WTC11 (cell line): Measurements from ENCODE around the gene PTPRN2. TPM values are rescaled to one million over a fixed set of nuclear protein-coding genes. Genes with fewer than 3 reads are reported as not detected.

Source experiments
- ATAC-seq: fragments of 200-7000 bp; cut with Tn5 transposase; 2 replicates; pipeline ENCODE4 v1.10.0; 2021; ENCODE audit warnings: mild to moderate bottlenecking, moderate library complexity
- CTCF ChIA-PET: fragments of 300-600 bp; sonication (Branson Sonifier 250); formaldehyde crosslinking; loops from one replicate; lab custom pipeline; 2021; ENCODE audit warnings: antibody characterized with exemption; lab: Charles Lee
- POLR2A ChIA-PET: fragments of 350-600 bp; sonication (Branson Sonifier 250); formaldehyde crosslinking; loops from one replicate; lab custom pipeline; 2021; ENCODE audit warnings: antibody characterized with exemption; lab: Charles Lee
- DNase-seq: peaks from one replicate; pipeline ENCODE4 v3.0.0; 2021; ENCODE audit warnings: low spot score
- H3K27ac Mint-ChIP-seq: 2 replicates; pipeline ENCODE4 v1.8.0; 2021; ENCODE audit warnings: mixed read lengths
- H3K27me3 Mint-ChIP-seq: 2 replicates; pipeline ENCODE4 v1.8.0; 2021; ENCODE audit warnings: low read depth, mild to moderate bottlenecking, moderate library complexity, mixed read lengths
- H3K36me3 Mint-ChIP-seq: 2 replicates; pipeline ENCODE4 v1.8.0; 2021; ENCODE audit warnings: mixed read lengths
- H3K4me1 Mint-ChIP-seq: 2 replicates; pipeline ENCODE4 v1.8.0; 2022; ENCODE audit warnings: mixed read lengths
- H3K4me3 Mint-ChIP-seq: 2 replicates; pipeline ENCODE4 v1.8.0; 2021; ENCODE audit warnings: mild to moderate bottlenecking, moderate library complexity, mixed read lengths
- H3K9me3 Mint-ChIP-seq: 2 replicates; pipeline ENCODE4 v1.8.0; 2021; ENCODE audit warnings: mixed read lengths
- ATF1 ChIP-seq: sonication (generic); formaldehyde crosslinking; IDR thresholded peaks from 2 replicates; pipeline ENCODE4 v1.8.1; 2023; ENCODE audit warnings: mild to moderate bottlenecking, moderate library complexity, missing genetic modification reagents
- CREM ChIP-seq: sonication (generic); formaldehyde crosslinking; IDR thresholded peaks from 2 replicates; pipeline ENCODE4 v1.8.1; 2022; ENCODE audit warnings: mild to moderate bottlenecking, missing genetic modification reagents, moderate library complexity
- ETV6 ChIP-seq: sonication (generic); formaldehyde crosslinking; IDR thresholded peaks from 2 replicates; pipeline ENCODE4 v1.8.1; 2022; ENCODE audit warnings: mild to moderate bottlenecking, missing genetic modification reagents
- FOXP1 ChIP-seq: sonication (generic); formaldehyde crosslinking; IDR thresholded peaks from 2 replicates; pipeline ENCODE4 v1.8.0; 2022; ENCODE audit warnings: missing genetic modification reagents, mild to moderate bottlenecking, moderate library complexity, borderline replicate concordance
- GABPB1 ChIP-seq: sonication (generic); formaldehyde crosslinking; IDR thresholded peaks from 2 replicates; pipeline ENCODE4 v1.8.1; 2023; ENCODE audit warnings: mild to moderate bottlenecking, missing genetic modification reagents
- GRHL2 ChIP-seq: fragments of 250-450 bp; sonication (Bioruptor Pico); IDR thresholded peaks from 2 replicates; pipeline ENCODE4 v1.8.0; 2022; ENCODE audit warnings: mild to moderate bottlenecking, moderate library complexity; ENCODE audit not compliant: insufficient replicate concordance, severe bottlenecking
- GTF2I ChIP-seq: fragments of 250-450 bp; sonication (Bioruptor Pico); conservative IDR thresholded peaks from 2 replicates; pipeline ENCODE4 v1.4.0; 2021; ENCODE audit warnings: mild to moderate bottlenecking
- HMGA2 ChIP-seq: fragments of 250-450 bp; sonication (Bioruptor Pico); IDR thresholded peaks from 2 replicates; pipeline ENCODE4 v1.4.0; 2021; ENCODE audit warnings: mild to moderate bottlenecking, moderate library complexity
- HMGXB4 ChIP-seq: sonication (generic); formaldehyde crosslinking; IDR thresholded peaks from 2 replicates; pipeline ENCODE4 v1.8.1; 2023; ENCODE audit warnings: mild to moderate bottlenecking, moderate library complexity, missing genetic modification reagents
- NFE2L1 ChIP-seq: sonication (generic); formaldehyde crosslinking; IDR thresholded peaks from 2 replicates; pipeline ENCODE4 v1.8.1; 2023; ENCODE audit warnings: missing genetic modification reagents
- NR2C2 ChIP-seq: sonication (generic); formaldehyde crosslinking; IDR thresholded peaks from 2 replicates; pipeline ENCODE4 v1.8.0; 2022; ENCODE audit warnings: mild to moderate bottlenecking, missing genetic modification reagents
- RELA ChIP-seq: sonication (generic); formaldehyde crosslinking; IDR thresholded peaks from 2 replicates; pipeline ENCODE4 v1.8.1; 2022; ENCODE audit warnings: missing genetic modification reagents, mild to moderate bottlenecking, borderline replicate concordance
- RORB ChIP-seq: fragments of 250-450 bp; sonication (Bioruptor Pico); IDR thresholded peaks from 2 replicates; pipeline ENCODE4 v1.9.0; 2021; ENCODE audit warnings: mild to moderate bottlenecking
- SMAD3 ChIP-seq: sonication (generic); formaldehyde crosslinking; IDR thresholded peaks from 2 replicates; pipeline ENCODE4 v1.8.0; 2022; ENCODE audit warnings: missing genetic modification reagents, mild to moderate bottlenecking, borderline replicate concordance
- SOX15 ChIP-seq: fragments of 250-450 bp; sonication (Bioruptor Pico); IDR thresholded peaks from 2 replicates; pipeline ENCODE4 v1.9.0; 2021; ENCODE audit warnings: mild to moderate bottlenecking
- SP1 ChIP-seq: sonication (generic); formaldehyde crosslinking; conservative IDR thresholded peaks from 2 replicates; pipeline ENCODE4 v1.8.1; 2022; ENCODE audit warnings: missing genetic modification reagents
- TCF7 ChIP-seq: sonication (generic); formaldehyde crosslinking; IDR thresholded peaks from 2 replicates; pipeline ENCODE4 v1.8.0; 2022; ENCODE audit warnings: mild to moderate bottlenecking, low read depth, missing genetic modification reagents, moderate library complexity
- TEAD1 ChIP-seq: sonication (generic); formaldehyde crosslinking; IDR thresholded peaks from 2 replicates; pipeline ENCODE4 v1.8.0; 2022; ENCODE audit warnings: mild to moderate bottlenecking, missing genetic modification reagents
- TEAD4 ChIP-seq: sonication (generic); formaldehyde crosslinking; IDR thresholded peaks from 2 replicates; pipeline ENCODE4 v1.8.0; 2022; ENCODE audit warnings: mild to moderate bottlenecking, missing genetic modification reagents
- ZNF121 ChIP-seq: sonication (generic); formaldehyde crosslinking; IDR thresholded peaks from 2 replicates; pipeline ENCODE4 v1.8.0; 2023; ENCODE audit warnings: missing genetic modification reagents
- ZNF219 ChIP-seq: sonication (generic); formaldehyde crosslinking; IDR thresholded peaks from 2 replicates; pipeline ENCODE4 v1.8.0; 2023; ENCODE audit warnings: missing genetic modification reagents, mild to moderate bottlenecking, borderline replicate concordance
- ZNF416 ChIP-seq: fragments of 250-450 bp; sonication (Bioruptor Pico); IDR thresholded peaks from 2 replicates; pipeline ENCODE4 v1.9.0; 2021; ENCODE audit warnings: mild to moderate bottlenecking, inconsistent platforms
- total RNA-seq: library from RNA; stranded (reverse); gene quantifications from 3 replicates; pipeline ENCODE4 v1.2.3, GENCODE V29; 2021
- TF ChIP-seq, protein P1 (sequence below): sonication (generic); formaldehyde crosslinking; IDR thresholded peaks from 2 replicates; pipeline ENCODE4 v1.8.1; 2022; ENCODE audit warnings: missing genetic modification reagents, borderline replicate concordance
- TF ChIP-seq, protein P2 (sequence below): sonication (generic); formaldehyde crosslinking; IDR thresholded peaks from 2 replicates; pipeline ENCODE4 v1.8.0; 2022; ENCODE audit warnings: mild to moderate bottlenecking, missing genetic modification reagents
- TF ChIP-seq, protein P3 (sequence below): fragments of 250-450 bp; sonication (Bioruptor Pico); conservative IDR thresholded peaks from 2 replicates; pipeline ENCODE4 v1.9.0; 2021; ENCODE audit warnings: mild to moderate bottlenecking
- TF ChIP-seq, protein P4 (sequence below): fragments of 200-600 bp; IDR thresholded peaks from 2 replicates; pipeline ENCODE4 v1.8.0; 2022; ENCODE audit warnings: antibody characterized with exemption
- TF ChIP-seq, protein P5 (sequence below): sonication (generic); formaldehyde crosslinking; IDR thresholded peaks from 2 replicates; pipeline ENCODE4 v1.8.0; 2023; ENCODE audit warnings: missing genetic modification reagents
- TF ChIP-seq, protein P6 (sequence below): sonication (generic); formaldehyde crosslinking; conservative IDR thresholded peaks from 2 replicates; pipeline ENCODE4 v1.8.1; 2022; ENCODE audit warnings: mild to moderate bottlenecking, missing genetic modification reagents

Gene PTPRN2
- total RNA-seq, 1 experiment from 2014 or later = 4.7 TPM

GRCh38 chr7:158541346-158542010 lies 46.1 kb downstream of the PTPRN2 start:
- Mint-ChIP-seq H3K27me3 (no peaks in the 10 kb centered on the region), H3K9me3 (peaks cover 1% of the 10 kb centered on the region; the same call in 1 of the 2 replicates), H3K36me3 (no peaks in the 10 kb centered on the region), H3K4me1 (peaks cover 18% of the 10 kb centered on the region), H3K27ac (no peak overlapping the region), H3K4me3 (no peak overlapping the region)
- peak; percentile 25; the same call in 1 of the 2 replicates for ATAC-seq
- ChIA-PET CTCF (interaction anchor here (0.7 to 1.3 kb wide), 2 partner anchors 31 to 145 kb away, joined by 3 to 4 read pairs; no protein-coding TSS in a partner anchor), POLR2A (no interaction called here)
- DNase-seq = no peak
- TF ChIP-seq GTF2I (CRISPR knock-in tag) (no peak), GABPB1 (CRISPR knock-in tag) (no peak), ZNF219 (CRISPR knock-in tag) (no peak), TEAD4 (CRISPR knock-in tag) (no peak), GRHL2 (CRISPR knock-in tag) (no peak), RELA (no peak), CREM (CRISPR knock-in tag) (no peak), NR2C2 (no peak), ZNF121 (CRISPR knock-in tag) (no peak), ETV6 (CRISPR knock-in tag) (no peak), SOX15 (no peak), NFE2L1 (CRISPR knock-in tag) (no peak), RORB (no peak)
- TF ChIP-seq, protein P1, sequence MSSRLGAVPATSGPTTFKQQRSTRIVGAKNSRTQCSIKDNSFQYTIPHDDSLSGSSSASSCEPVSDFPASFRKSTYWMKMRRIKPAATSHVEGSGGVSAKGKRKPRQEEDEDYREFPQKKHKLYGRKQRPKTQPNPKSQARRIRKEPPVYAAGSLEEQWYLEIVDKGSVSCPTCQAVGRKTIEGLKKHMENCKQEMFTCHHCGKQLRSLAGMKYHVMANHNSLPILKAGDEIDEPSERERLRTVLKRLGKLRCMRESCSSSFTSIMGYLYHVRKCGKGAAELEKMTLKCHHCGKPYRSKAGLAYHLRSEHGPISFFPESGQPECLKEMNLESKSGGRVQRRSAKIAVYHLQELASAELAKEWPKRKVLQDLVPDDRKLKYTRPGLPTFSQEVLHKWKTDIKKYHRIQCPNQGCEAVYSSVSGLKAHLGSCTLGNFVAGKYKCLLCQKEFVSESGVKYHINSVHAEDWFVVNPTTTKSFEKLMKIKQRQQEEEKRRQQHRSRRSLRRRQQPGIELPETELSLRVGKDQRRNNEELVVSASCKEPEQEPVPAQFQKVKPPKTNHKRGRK (CRISPR knock-in tag) = no peak
- TF ChIP-seq, protein P2, sequence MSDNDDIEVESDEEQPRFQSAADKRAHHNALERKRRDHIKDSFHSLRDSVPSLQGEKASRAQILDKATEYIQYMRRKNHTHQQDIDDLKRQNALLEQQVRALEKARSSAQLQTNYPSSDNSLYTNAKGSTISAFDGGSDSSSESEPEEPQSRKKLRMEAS = no peak
- TF ChIP-seq, protein P3, sequence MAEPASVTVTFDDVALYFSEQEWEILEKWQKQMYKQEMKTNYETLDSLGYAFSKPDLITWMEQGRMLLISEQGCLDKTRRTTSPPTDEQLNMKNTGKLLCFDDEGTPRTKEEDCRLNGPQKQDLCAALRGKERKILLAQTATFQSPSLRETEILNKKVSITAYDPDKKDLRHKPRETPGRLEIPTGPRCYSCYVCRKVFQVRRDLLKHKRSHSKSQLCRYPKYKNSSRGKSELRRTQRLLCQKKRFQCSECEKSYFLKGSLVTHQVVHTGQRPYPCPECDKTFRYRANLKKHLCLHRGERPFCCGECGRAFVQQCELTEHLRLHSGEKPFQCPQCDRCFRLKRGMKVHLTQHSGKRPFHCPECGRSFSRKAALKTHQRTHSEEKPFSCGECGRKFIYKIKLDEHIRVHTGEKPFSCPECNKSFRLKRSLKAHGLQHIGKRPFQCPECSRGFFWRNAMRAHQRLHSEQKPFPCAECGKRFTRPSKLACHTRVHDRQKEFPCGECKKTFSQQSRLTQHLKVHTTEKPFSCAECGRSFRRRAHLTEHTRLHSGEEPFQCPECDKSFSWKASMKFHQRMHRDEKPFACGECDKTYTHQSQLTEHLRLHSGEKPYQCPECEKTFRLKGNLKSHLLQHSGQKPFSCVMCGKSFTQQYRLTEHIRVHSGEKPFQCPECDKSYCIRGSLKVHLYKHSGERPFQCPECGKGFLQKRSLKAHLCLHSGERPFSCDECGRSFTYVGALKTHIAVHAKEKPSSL (CRISPR knock-in tag) = no peak

DNA sequence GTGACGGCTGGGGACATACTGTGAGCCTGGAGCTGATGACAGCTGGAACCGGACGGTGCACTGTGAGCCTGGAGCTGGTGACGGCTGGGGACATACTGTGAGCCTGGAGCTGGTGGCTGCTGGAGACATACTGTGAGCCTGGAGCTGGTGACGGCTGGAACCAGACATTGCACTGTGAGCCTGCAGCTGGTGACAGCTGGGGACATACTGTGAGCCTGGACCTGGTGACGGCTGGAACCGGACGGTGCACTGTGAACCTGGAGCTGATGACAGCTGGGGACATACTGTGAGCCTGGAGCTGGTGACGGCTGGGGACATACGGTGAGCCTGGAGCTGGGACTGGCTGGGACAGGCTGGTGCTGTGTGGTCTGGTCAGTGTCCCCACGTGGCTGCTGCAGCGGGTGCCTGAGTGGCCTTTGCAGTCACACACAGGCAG lies 47.9 kb downstream of the PTPRN2 start:
- H3K36me3 Mint-ChIP-seq = peaks cover 3% of the 10 kb centered on the region; the same call in 1 of the 2 replicates
- DNase-seq = no peak
- H3K4me3 Mint-ChIP-seq = no peak overlapping the region
- no peak overlapping the region for H3K27ac Mint-ChIP-seq
- ChIA-PET CTCF (interaction anchor here (1.7 kb wide), 1 partner anchor 13 kb away, joined by 4 read pairs; no protein-coding TSS in a partner anchor), POLR2A (no interaction called here)
- ATAC-seq = no peak
- no peaks in the 10 kb centered on the region for H3K27me3 Mint-ChIP-seq
- peaks cover 18% of the 10 kb centered on the region for H3K4me1 Mint-ChIP-seq
- peaks cover 12% of the 10 kb centered on the region for H3K9me3 Mint-ChIP-seq
- no peak for TF ChIP-seq SP1 (CRISPR knock-in tag)
- TF ChIP-seq ATF1 (CRISPR knock-in tag) = no peak
- TF ChIP-seq TCF7 (CRISPR knock-in tag) = no peak
- TF ChIP-seq TEAD1 = no peak
- TF ChIP-seq FOXP1 (CRISPR knock-in tag) = no peak
- no peak for TF ChIP-seq SOX15
- TF ChIP-seq NFE2L1 (CRISPR knock-in tag) = no peak
- TF ChIP-seq, protein P4, sequence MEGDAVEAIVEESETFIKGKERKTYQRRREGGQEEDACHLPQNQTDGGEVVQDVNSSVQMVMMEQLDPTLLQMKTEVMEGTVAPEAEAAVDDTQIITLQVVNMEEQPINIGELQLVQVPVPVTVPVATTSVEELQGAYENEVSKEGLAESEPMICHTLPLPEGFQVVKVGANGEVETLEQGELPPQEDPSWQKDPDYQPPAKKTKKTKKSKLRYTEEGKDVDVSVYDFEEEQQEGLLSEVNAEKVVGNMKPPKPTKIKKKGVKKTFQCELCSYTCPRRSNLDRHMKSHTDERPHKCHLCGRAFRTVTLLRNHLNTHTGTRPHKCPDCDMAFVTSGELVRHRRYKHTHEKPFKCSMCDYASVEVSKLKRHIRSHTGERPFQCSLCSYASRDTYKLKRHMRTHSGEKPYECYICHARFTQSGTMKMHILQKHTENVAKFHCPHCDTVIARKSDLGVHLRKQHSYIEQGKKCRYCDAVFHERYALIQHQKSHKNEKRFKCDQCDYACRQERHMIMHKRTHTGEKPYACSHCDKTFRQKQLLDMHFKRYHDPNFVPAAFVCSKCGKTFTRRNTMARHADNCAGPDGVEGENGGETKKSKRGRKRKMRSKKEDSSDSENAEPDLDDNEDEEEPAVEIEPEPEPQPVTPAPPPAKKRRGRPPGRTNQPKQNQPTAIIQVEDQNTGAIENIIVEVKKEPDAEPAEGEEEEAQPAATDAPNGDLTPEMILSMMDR = no peak
- TF ChIP-seq HMGA2 (CRISPR knock-in tag) = no peak
- TF ChIP-seq, protein P5, sequence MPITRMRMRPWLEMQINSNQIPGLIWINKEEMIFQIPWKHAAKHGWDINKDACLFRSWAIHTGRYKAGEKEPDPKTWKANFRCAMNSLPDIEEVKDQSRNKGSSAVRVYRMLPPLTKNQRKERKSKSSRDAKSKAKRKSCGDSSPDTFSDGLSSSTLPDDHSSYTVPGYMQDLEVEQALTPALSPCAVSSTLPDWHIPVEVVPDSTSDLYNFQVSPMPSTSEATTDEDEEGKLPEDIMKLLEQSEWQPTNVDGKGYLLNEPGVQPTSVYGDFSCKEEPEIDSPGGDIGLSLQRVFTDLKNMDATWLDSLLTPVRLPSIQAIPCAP (CRISPR knock-in tag) = no peak
- TF ChIP-seq HMGXB4 (CRISPR knock-in tag) = no peak
- TF ChIP-seq, protein P6, sequence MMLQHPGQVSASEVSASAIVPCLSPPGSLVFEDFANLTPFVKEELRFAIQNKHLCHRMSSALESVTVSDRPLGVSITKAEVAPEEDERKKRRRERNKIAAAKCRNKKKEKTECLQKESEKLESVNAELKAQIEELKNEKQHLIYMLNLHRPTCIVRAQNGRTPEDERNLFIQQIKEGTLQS (CRISPR knock-in tag) = no peak
- no peak for TF ChIP-seq ZNF416 (CRISPR knock-in tag)
- TF ChIP-seq SMAD3 (CRISPR knock-in tag) = no peak
- TF ChIP-seq ETV6 (CRISPR knock-in tag) = no peak
